ENCODE data around the gene MAGEA3.
"Not testable (repeated sequence)": the region's sequence is repeated elsewhere in the genome, so short reads cannot be mapped to it uniquely, and the experiment has no call there.

The MAGEA3 gene

DNA sequence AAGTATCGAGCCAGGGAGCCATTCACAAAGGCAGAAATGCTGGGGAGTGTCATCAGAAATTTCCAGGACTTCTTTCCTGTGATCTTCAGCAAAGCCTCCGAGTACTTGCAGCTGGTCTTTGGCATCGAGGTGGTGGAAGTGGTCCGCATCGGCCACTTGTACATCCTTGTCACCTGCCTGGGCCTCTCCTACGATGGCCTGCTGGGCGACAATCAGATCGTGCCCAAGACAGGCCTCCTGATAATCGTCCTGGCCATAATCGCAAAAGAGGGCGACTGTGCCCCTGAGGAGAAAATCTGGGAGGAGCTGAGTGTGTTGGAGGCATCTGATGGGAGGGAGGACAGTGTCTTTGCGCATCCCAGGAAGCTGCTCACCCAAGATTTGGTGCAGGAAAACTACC is 37.9 kb downstream of the MAGEA3 start:
- DNase-seq: not testable (repeated sequence)

DNA sequence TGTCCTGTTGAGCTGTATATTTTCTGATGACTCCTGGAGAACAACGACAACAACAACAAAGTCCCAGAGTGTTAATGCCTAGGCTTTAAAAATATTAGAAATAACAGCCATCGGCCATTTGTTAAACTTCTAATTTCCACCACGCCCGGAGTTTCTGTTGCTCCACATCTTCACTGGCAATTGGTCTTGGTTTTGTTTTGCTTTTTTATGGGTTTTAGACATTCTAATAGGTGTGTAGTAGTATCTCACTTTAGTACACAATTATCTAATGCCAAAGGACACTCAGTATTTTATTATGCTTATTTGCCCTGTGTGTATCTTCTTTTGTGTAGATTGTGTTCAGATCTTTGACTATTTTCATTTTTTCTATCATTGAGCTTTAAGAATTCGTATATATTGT is 40.0 kb downstream of the MAGEA3 start:
- no peak for DNase-seq

Data from activated gamma-delta T cell (primary cell).